Fibroblast of mammary gland (primary cell): ENCODE measurements around the gene ANKRD28.

ENCODE experiments used
- DNase-seq: peaks from one replicate; pipeline ENCODE4 v3.0.0-alpha.2; 2010; ENCODE audit warnings: low read depth
- H3K4me3 ChIP-seq: 2 replicates; pipeline ENCODE4 v1.5.1; 2011; ENCODE audit warnings: low read depth, mild to moderate bottlenecking, low read length, moderate library complexity; ENCODE audit not compliant: control insufficient read depth
- CTCF ChIP-seq: conservative IDR thresholded peaks from 2 replicates; pipeline ENCODE4 v1.5.1; 2011; ENCODE audit warnings: low read depth, low read length, inconsistent platforms; ENCODE audit not compliant: control insufficient read depth, insufficient read depth

Gene ANKRD28

GRCh38 chr3:15791525-15791924, 6.3 kb downstream of the ANKRD28 start:
- TF ChIP-seq CTCF, result no peak
- H3K4me3 ChIP-seq, result no peak overlapping the region
- DNase-seq, result no peak

GRCh38 chr3:15787941-15788340, 9.8 kb downstream of the ANKRD28 start:
- no peak overlapping the region for H3K4me3 ChIP-seq
- no peak for DNase-seq
- TF ChIP-seq CTCF, result no peak

GRCh38 chr3:15787526-15787925, 10.3 kb downstream of the ANKRD28 start:
- DNase-seq, result no peak
- TF ChIP-seq CTCF, result no peak
- H3K4me3 ChIP-seq, result no peak overlapping the region

GRCh38 chr3:15783361-15783969, 14.3 kb downstream of the ANKRD28 start:
- H3K4me3 ChIP-seq, result no peak overlapping the region
- no peak for TF ChIP-seq CTCF
- DNase-seq, result peak; percentile 85

GRCh38 chr3:15782429-15782828, 15.3 kb downstream of the ANKRD28 start:
- no peak for TF ChIP-seq CTCF
- no peak for DNase-seq
- peak overlapping the region; percentile 6 for H3K4me3 ChIP-seq

GRCh38 chr3:15781637-15782402, 16.0 kb downstream of the ANKRD28 start:
- H3K4me3 ChIP-seq, result no peak overlapping the region
- DNase-seq, result peak; percentile 67
- no peak for TF ChIP-seq CTCF
